Ecto neural progenitor cell (in vitro differentiated cells): ENCODE results near the gene FBXO41.
A peak's percentile ranks its signal among the peaks of the same experiment; 100 is the strongest.

Experiments
- DNase-seq: peaks from one replicate; pipeline ENCODE4 v3.0.0-alpha.2; 2018; ENCODE audit warnings: low spot score

FBXO41 gene

GRCh38 chr2:73284296-73285158 lies at the start of gene FBXO41:
FBXO41 (minus strand) TSS chr2:73284478; CDS start chr2:73269630, 14,848 bp downstream.
- peak; percentile 75 for DNase-seq

GRCh38 chr2:73334045-73334444 lies 49.8 kb upstream of the FBXO41 start:
- DNase-seq = no peak

- no peak for DNase-seq
These were observed 49.3 kb upstream of the FBXO41 start for GRCh38 chr2:73333564-73333963.

GRCh38 chr2:73324126-73324725 lies 39.9 kb upstream of the FBXO41 start:
- DNase-seq = no peak

- no peak for DNase-seq
These were observed 39.3 kb upstream of the FBXO41 start for GRCh38 chr2:73323551-73323950.

- DNase-seq = no peak
These were observed 30.2 kb upstream of the FBXO41 start for GRCh38 chr2:73314441-73314840.

- DNase-seq = no peak
These were observed 23.4 kb upstream of the FBXO41 start for GRCh38 chr2:73307720-73308119.

GRCh38 chr2:73301636-73302035 lies 17.4 kb upstream of the FBXO41 start:
- no peak for DNase-seq

GRCh38 chr2:73300926-73301325 lies 16.6 kb upstream of the FBXO41 start:
- DNase-seq = no peak

GRCh38 chr2:73297586-73297985 lies 13.3 kb upstream of the FBXO41 start:
- DNase-seq = no peak

- no peak for DNase-seq
These were observed 12.9 kb upstream of the FBXO41 start for GRCh38 chr2:73297151-73297559.

- DNase-seq = no peak
These were observed 11.6 kb upstream of the FBXO41 start for GRCh38 chr2:73295751-73296400.

- DNase-seq = no peak
These were observed 10.0 kb upstream of the FBXO41 start for GRCh38 chr2:73294239-73294638.

- peak; percentile 86 for DNase-seq
These were observed 9.4 kb upstream of the FBXO41 start, which contains the start of gene EGR4 for GRCh38 chr2:73293534-73294171. EGR4 (minus strand) TSS chr2:73293548; CDS start chr2:73293317, 231 bp downstream.

GRCh38 chr2:73292906-73293533 lies 8.7 kb upstream of the FBXO41 start:
- peak; percentile 55 for DNase-seq

- peak; percentile 53 for DNase-seq
These were observed 8.1 kb upstream of the FBXO41 start for GRCh38 chr2:73292316-73292905.

- peak; percentile 64 for DNase-seq
These were observed 7.4 kb upstream of the FBXO41 start for GRCh38 chr2:73291461-73292315.

GRCh38 chr2:73291093-73291460 lies 6.8 kb upstream of the FBXO41 start:
- peak; percentile 91 for DNase-seq

GRCh38 chr2:73290049-73290839 lies 6.0 kb upstream of the FBXO41 start:
- DNase-seq = no peak

- DNase-seq = no peak
These were observed 5.0 kb upstream of the FBXO41 start for GRCh38 chr2:73289304-73289703.
